Central memory CD8-positive, alpha-beta T cell (primary cell): Measurements from ENCODE around the gene PLEKHS1.
"Not testable (repeated sequence)": the region's sequence is repeated elsewhere in the genome, so short reads cannot be mapped to it uniquely, and the experiment has no call there.

Source experiments
- ATAC-seq: fragments of 150-1000 bp; cut with Tn5 transposase; replicated peaks from 2 replicates; pipeline ENCODE4 v1.10.0; 2022; ENCODE audit warnings: mild to moderate bottlenecking, moderate FRiP score, moderate number of reproducible peaks; ENCODE audit not compliant: poor library complexity, severe bottlenecking; ENCODE audit errors: extremely low read depth
- DNase-seq, 2 donors: peaks; one replicate each; pipeline ENCODE4 v3.0.0; 2021; ENCODE audit warnings: low spot score in 2 of 2
- H3K27ac Mint-ChIP-seq: one replicate; pipeline ENCODE4 v1.8.0; 2022; ENCODE audit warnings: low read depth, mild to moderate bottlenecking, moderate library complexity, mixed read lengths
- H3K27me3 Mint-ChIP-seq: one replicate; pipeline ENCODE4 v1.8.0; 2022; ENCODE audit warnings: mixed read lengths
- H3K36me3 Mint-ChIP-seq: one replicate; pipeline ENCODE4 v1.8.0; 2022; ENCODE audit warnings: mild to moderate bottlenecking, moderate library complexity, mixed read lengths; ENCODE audit not compliant: insufficient read depth
- H3K4me1 Mint-ChIP-seq: one replicate; pipeline ENCODE4 v1.8.0; 2022; ENCODE audit warnings: mixed read lengths
- H3K4me3 Mint-ChIP-seq: one replicate; pipeline ENCODE4 v1.8.0; 2022; ENCODE audit warnings: mild to moderate bottlenecking, moderate library complexity, mixed read lengths
- H3K9me3 Mint-ChIP-seq: one replicate; pipeline ENCODE4 v1.8.0; 2022; ENCODE audit warnings: mixed read lengths

PLEKHS1 gene

DNA sequence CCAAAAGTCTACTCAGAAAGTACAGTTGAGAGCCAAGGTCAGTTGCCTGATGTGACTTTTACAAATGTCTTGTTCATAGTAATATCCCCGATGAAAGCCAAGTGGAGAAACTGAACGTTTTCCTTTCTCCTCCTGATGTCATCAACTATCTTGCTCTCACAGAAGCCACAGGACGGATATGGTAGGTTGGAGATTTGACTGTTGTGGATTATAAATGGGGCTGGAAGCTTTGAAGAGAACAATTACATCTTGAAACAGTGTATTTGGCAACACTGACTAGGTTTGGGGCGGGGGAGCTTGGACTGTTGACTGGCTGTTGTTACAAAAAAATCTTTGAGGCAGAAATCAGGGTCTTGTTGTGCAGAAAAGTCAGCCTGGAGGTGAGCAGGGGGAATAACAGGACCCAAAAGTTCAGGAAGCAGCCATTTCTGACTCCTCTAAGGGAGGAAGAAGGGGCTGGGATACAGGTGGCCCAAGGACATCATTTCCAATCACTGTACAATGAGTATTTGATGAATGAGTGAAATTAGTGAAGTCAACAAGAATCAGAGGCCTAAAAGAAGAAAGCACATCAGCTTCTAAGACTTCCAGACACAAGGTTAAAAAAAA lies 24.3 kb downstream of the PLEKHS1 start:
- no peaks in the 10 kb centered on the region for H3K9me3 Mint-ChIP-seq
- DNase-seq (no peak), ATAC-seq (no peak)
- H3K4me3 Mint-ChIP-seq = no peak overlapping the region
- no peaks in the 10 kb centered on the region for H3K4me1 Mint-ChIP-seq
- peaks cover 2% of the 10 kb centered on the region for H3K36me3 Mint-ChIP-seq
- H3K27ac Mint-ChIP-seq = no peak overlapping the region
- H3K27me3 Mint-ChIP-seq = peaks cover 31% of the 10 kb centered on the region

DNA sequence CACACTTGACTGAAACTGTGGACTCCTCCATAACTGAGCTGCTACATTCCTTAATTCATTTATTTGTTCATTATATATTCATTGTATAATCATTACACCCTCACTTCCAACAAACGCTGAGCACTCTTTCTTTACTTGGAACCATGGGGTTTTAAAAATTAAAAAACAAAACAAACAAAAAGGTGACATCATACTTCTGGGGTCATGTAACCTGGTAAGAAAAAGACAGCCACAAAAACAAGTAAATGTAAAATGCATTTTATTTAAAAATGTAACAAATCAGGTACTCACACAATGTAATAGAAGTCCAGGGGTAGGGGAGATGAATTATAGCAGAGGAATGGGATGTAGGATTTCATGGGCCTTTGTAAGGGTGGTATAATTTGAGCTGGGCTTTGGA lies 25.1 kb downstream of the PLEKHS1 start:
- DNase-seq (no peak), ATAC-seq (no peak)
- Mint-ChIP-seq H3K36me3 (no peaks in the 10 kb centered on the region), H3K9me3 (no peaks in the 10 kb centered on the region), H3K4me1 (no peaks in the 10 kb centered on the region), H3K4me3 (no peak overlapping the region), H3K27ac (no peak overlapping the region), H3K27me3 (peaks cover 29% of the 10 kb centered on the region)

DNA sequence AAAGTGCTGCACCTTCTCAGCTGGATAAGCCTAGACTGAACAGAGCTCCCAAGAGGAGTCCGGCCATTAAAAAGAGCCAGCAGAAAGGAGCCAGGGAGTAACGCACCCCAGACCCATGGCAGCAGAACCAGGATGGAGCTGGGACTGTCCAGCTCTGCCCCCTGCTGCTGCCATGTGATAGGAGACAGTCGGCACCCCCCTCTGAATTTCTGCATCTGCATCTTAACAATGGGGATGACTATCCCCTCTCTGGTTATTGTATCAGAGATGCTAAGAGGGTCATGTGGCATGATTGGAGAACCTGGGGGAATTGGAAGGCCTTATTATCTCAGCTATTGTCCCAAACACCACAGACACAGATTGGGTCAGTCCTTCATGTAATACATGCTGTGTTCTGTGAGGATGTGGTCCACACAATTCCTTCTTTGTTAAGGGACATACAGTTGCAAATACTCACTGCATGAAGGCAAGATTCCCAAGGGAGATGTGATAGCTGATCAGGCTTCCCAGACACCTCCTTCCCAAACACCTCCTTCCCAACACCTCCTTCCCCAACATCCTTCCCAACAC lies 29.3 kb downstream of the PLEKHS1 start:
- Mint-ChIP-seq H3K4me3 (no peak overlapping the region), H3K9me3 (no peaks in the 10 kb centered on the region), H3K27ac (no peak overlapping the region), H3K4me1 (no peaks in the 10 kb centered on the region), H3K27me3 (peaks cover 31% of the 10 kb centered on the region), H3K36me3 (peaks cover 2% of the 10 kb centered on the region)
- ATAC-seq = no peak
- no peak for DNase-seq

DNA sequence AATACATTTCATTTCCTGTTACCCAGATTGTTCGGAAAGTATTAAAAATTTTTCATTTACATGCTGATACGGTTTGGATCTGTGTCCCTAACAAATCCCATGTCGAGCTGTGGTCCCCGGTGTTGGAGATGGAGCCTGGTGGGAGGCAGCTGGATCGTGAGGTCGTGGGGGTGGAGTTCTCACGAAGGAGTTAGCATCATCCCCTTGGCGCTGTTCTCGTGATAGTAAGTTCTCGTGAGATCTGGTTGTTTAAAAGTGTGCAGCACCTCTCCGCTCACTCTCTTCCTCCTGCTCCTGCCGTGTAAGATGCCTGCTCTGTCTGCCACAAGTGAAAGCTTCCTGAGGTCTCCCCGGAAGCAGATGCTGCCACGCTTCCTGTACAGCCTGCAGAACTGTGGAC lies 30.9 kb downstream of the PLEKHS1 start:
- H3K9me3 Mint-ChIP-seq = no peaks in the 10 kb centered on the region
- H3K27me3 Mint-ChIP-seq = peaks cover 31% of the 10 kb centered on the region
- DNase-seq (no peak), ATAC-seq (no peak)
- H3K4me3 Mint-ChIP-seq = no peak overlapping the region
- H3K27ac Mint-ChIP-seq = no peak overlapping the region
- peaks cover 2% of the 10 kb centered on the region for H3K36me3 Mint-ChIP-seq
- H3K4me1 Mint-ChIP-seq = no peaks in the 10 kb centered on the region

DNA sequence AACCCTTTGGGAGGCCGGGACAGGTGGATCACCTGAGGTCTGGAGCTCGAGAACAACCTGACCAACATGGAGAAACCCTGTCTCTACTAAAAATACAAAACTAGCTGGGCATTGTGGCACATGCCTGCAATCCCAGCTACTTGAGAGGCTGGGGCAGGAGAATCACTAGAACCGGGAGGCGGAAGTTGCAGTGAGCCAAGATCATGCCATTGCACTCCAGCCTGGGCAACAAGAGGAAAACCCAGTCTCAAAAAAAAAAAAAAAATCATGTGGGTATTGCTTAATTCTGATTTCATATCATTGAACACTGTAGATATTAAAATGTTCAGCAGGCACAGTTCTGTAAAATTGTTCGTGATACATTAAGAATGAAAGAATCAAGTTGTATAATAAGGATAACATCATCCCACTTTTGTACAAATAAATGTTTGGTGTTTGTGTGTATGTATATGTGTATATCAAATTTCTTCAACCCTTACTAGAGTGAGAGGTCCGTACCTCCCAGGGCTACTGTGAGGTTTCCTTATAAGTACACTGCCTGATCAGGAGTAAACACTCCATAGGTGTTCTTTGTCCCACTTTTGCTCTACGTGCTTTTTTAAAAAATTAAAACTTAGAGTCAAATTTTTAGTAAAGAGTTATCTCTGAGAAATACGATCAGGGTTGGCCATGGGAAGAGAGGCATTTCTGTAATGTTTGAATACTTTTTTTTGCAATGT lies 31.7 kb downstream of the PLEKHS1 start:
- ATAC-seq = no peak

DNA sequence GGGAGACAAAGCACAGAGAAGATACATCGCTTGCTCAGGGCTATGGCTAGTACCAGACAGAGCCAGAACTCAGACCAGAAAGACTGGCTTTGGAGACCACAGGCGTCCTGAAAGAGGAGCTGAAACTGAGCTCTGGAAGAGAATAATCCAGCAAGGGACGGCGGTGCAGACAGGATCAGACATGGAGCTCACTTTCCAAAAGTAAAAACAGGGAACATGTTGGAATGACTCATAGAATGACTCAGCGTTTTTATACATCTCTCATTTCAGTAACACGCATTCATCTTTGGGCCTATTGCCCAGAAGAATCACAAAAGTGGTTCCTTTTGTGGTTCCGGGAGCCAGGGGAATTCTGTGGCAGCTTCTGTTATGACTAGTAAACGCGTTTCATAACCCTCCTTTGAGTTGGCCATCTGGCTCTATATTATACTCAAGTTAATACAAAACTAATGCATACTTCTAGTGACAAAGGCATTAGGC lies 37.2 kb downstream of the PLEKHS1 start:
- H3K27ac Mint-ChIP-seq = no peak overlapping the region

More for the DNA sequence above, 31.7 kb downstream of the PLEKHS1 start:
- Mint-ChIP-seq H3K9me3 (no peaks in the 10 kb centered on the region), H3K36me3 (peaks cover 2% of the 10 kb centered on the region), H3K27me3 (peaks cover 39% of the 10 kb centered on the region), H3K4me3 (no peak overlapping the region), H3K27ac (no peak overlapping the region), H3K4me1 (no peaks in the 10 kb centered on the region)
- no peak for DNase-seq

DNA sequence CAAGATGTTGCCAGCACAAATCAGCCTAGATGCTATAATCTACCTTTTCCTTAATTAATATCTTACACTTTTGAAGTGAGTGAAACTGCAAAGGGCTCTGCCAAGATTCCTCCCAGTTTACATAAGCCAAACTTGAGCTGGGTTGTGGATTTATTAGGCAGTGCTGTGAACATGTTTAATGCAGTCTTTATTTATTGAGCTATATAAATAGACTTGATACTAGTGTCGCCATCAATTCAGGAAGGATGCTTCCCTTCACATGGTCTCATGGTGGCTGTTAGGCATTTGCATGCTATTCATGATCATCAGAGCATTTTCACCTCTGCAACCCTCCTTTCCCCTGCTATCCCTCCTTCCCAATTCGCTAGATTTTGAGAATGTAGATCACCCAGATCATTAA lies 40.2 kb downstream of the PLEKHS1 start:
- H3K9me3 Mint-ChIP-seq = no peaks in the 10 kb centered on the region
- no peaks in the 10 kb centered on the region for H3K4me1 Mint-ChIP-seq
- no peaks in the 10 kb centered on the region for H3K36me3 Mint-ChIP-seq
- no peak overlapping the region for H3K4me3 Mint-ChIP-seq
- peaks cover 62% of the 10 kb centered on the region for H3K27me3 Mint-ChIP-seq
- DNase-seq = no peak
- H3K27ac Mint-ChIP-seq = no peak overlapping the region
- ATAC-seq = no peak

More for the DNA sequence above, 37.2 kb downstream of the PLEKHS1 start:
- no peak for DNase-seq
- H3K4me1 Mint-ChIP-seq = no peaks in the 10 kb centered on the region
- H3K27me3 Mint-ChIP-seq = peaks cover 31% of the 10 kb centered on the region
- H3K36me3 Mint-ChIP-seq = peaks cover 2% of the 10 kb centered on the region
- H3K4me3 Mint-ChIP-seq = no peak overlapping the region
- H3K9me3 Mint-ChIP-seq = no peaks in the 10 kb centered on the region
- ATAC-seq = no peak

DNA sequence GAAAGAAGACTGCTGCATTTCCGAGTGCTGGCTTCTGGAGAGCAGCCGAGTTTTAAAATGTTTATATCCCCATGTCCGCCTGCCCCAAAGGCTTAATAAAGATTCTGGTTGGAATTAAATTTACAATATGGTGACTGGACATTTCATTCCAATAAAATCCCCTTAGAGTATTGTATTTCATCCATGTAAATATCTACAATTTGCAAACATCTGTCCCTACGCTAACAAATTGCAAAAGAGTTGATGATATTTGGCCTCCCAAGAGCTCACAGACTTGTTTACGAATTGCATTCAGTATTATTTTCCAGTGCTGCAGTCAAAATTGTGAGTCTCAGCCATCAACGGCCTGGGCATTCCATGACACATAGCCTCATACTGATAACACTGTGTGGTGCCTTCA lies 50.1 kb downstream of the PLEKHS1 start:
- H3K4me3 Mint-ChIP-seq = no peak overlapping the region
- ATAC-seq (no peak), DNase-seq (no peak)
- H3K4me1 Mint-ChIP-seq = no peaks in the 10 kb centered on the region
- H3K9me3 Mint-ChIP-seq = no peaks in the 10 kb centered on the region
- no peaks in the 10 kb centered on the region for H3K36me3 Mint-ChIP-seq
- H3K27me3 Mint-ChIP-seq = peaks cover 40% of the 10 kb centered on the region
- no peak overlapping the region for H3K27ac Mint-ChIP-seq

DNA sequence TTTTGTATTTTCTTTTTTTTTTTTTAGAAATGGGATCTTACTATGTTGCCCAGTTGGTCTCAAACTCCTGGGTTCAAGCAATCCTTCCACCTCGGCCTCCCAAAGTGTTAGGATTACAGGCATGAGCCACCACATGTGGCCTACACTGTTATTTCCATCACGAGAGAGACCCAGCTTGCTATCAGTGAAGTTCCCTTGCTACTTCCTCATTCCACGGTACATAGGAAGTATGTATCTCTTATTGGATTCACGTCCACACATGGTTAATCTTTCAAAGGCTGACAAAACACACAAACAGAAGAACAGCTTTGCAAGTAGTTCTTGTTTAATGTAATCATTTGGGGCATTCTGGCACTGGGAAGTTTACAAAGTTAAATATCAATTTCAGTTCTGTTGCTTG lies 51.5 kb downstream of the PLEKHS1 start:
- H3K36me3 Mint-ChIP-seq = no peaks in the 10 kb centered on the region

DNA sequence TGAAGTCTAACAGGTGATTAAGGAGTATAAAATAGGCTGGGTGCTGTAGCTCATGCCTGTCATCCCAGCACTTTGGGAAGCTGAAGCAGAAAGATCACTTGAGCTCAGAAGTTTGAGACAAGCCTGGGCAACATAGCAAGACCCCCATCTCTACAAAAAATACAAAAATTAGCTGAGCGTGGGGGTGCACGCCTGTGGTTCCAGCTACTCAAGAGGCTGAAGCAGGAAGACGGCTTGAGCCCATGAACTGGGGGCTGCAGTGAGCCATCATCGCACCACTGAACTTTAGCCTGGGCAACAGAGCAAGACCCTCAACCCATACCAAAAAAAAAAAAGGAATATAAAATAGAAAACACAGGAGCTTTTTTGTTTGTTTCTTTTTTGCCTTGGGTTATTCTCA lies 55.0 kb downstream of the PLEKHS1 start:
- DNase-seq (no peak), ATAC-seq (no peak)
- Mint-ChIP-seq H3K27ac (no peak overlapping the region), H3K36me3 (no peaks in the 10 kb centered on the region), H3K4me1 (no peaks in the 10 kb centered on the region), H3K27me3 (peaks cover 57% of the 10 kb centered on the region), H3K9me3 (no peaks in the 10 kb centered on the region), H3K4me3 (no peak overlapping the region)

More for the DNA sequence above, 51.5 kb downstream of the PLEKHS1 start:
- H3K27me3 Mint-ChIP-seq = peaks cover 33% of the 10 kb centered on the region
- DNase-seq (no peak), ATAC-seq (no peak)
- no peak overlapping the region for H3K27ac Mint-ChIP-seq
- no peaks in the 10 kb centered on the region for H3K4me1 Mint-ChIP-seq
- no peaks in the 10 kb centered on the region for H3K9me3 Mint-ChIP-seq
- H3K4me3 Mint-ChIP-seq = no peak overlapping the region

DNA sequence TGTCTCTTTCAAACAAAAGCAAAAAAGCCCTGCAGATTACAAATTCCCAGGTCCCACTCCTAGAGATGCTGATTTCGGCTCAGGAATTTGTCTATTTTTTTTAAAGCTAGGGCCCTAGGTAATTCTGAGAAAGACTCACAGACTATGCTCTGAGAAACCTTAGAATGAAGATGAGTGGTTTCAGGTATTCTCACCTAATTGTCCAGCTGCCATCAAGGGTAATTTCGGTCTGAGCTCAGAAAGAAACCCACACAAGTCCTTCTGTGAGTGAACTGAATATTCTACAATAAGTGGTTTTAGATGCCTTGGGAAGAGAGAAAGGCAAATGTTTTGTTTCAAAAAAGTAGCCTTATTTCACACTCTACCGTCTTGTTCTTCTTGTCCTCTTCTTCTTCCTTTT lies 56.7 kb downstream of the PLEKHS1 start:
- Mint-ChIP-seq H3K9me3 (no peaks in the 10 kb centered on the region), H3K27me3 (peaks cover 65% of the 10 kb centered on the region), H3K27ac (no peak overlapping the region), H3K4me1 (no peaks in the 10 kb centered on the region), H3K36me3 (no peaks in the 10 kb centered on the region), H3K4me3 (no peak overlapping the region)
- ATAC-seq = no peak
- DNase-seq = no peak

DNA sequence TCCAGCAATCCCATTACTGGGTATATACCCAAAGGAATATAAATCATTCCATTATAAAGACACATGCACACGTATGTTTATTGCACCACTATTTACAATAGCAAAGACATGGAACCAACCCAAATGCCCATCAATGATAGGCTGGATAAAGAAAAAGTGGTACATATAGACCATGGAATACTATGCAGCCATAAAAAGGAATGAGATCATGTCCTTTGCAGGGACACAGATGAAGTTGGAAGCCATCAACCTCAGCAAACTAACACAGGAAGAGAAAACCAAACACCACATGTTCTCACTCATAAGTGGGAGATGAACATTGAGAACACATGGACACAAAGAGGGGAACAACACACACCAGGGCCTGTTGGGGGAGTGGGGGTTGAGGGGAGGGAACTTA lies 63.2 kb downstream of the PLEKHS1 start:
- peaks cover 22% of the 10 kb centered on the region for H3K27me3 Mint-ChIP-seq
- H3K27ac Mint-ChIP-seq, DNase-seq, H3K36me3 Mint-ChIP-seq, ATAC-seq, H3K9me3 Mint-ChIP-seq, H3K4me1 Mint-ChIP-seq, H3K4me3 Mint-ChIP-seq: not testable (repeated sequence)

DNA sequence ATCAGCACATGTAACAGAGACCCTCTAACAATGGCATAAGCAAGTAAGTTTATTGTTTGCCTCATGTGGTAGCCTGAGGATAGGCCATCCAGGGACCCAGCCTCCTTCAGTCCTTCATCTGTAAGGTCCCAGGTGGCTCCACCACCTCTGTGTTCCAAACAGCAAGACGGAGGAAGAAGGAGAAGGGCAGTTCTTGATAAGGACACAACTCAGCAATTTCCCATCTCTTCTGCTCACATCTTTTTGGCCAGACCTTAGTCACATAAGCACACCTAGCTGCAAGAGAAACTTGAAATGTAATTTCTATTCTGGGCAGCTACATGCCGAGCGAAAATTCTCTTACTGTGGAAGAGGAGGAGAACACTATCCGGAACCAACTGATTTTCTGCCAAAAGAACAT lies 68.5 kb downstream of the PLEKHS1 start:
- DNase-seq (no peak), ATAC-seq (no peak)
- no peaks in the 10 kb centered on the region for H3K36me3 Mint-ChIP-seq
- no peak overlapping the region for H3K4me3 Mint-ChIP-seq
- H3K27ac Mint-ChIP-seq = no peak overlapping the region
- no peaks in the 10 kb centered on the region for H3K9me3 Mint-ChIP-seq
- H3K4me1 Mint-ChIP-seq = no peaks in the 10 kb centered on the region
- H3K27me3 Mint-ChIP-seq = peaks cover 10% of the 10 kb centered on the region
